ENCODE results near the gene THBS4. TPM values are rescaled to one million over a fixed set of nuclear protein-coding genes. Genes with fewer than 3 reads are reported as not detected.

THBS4 gene
- total and polyA plus RNA-seq, 2 experiments from 2014 or later = 0.43 to 0.70 TPM

GRCh38 chr5:80057921-80058320 is 22.8 kb downstream of the THBS4 start:
- DNase-seq = no peak
- Histone ChIP-seq H2AFZ (no peak overlapping the region), H3K4me2 (ENCODE audit: unreplicated experiment) (no peak overlapping the region), H4K20me1 (ENCODE audit: insufficient read depth) (no peaks in the 10 kb centered on the region), H3K4me3 (no peak overlapping the region), H3K79me2 (ENCODE audit: insufficient read depth) (no peaks in the 10 kb centered on the region), H3K4me1 (ENCODE audit: insufficient read depth) (no peaks in the 10 kb centered on the region), H3K27ac (no peak overlapping the region), H3K36me3 (ENCODE audit: low read depth) (no peaks in the 10 kb centered on the region), H3K27me3 (replicated peaks; ENCODE audit: insufficient read depth) (no peaks in the 10 kb centered on the region), H3K9me3 (ENCODE audit: low read depth) (no peaks in the 10 kb centered on the region), H3K9ac (no peak overlapping the region), H3K9me2 (ENCODE audit: insufficient read depth) (no peaks in the 10 kb centered on the region), H3F3A (ENCODE audit: insufficient read depth) (no peaks in the 10 kb centered on the region)
- in situ Hi-C loops (cut with MboI) = no loop called here
- WGBS, 2 experiments (ENCODE audit: low coverage in 1 of 2, low lambda C conversion rate in 2 of 2, missing lambda C conversion rate in 2 of 2) = 7 to 15% methylated on average over 2 of the region's 2 CpGs
- no peak for TF ChIP-seq EZH2 (IDR thresholded peaks at IDR 0.05; ENCODE audit: insufficient read depth, poor library complexity, severe bottlenecking)
- TF ChIP-seq EZH2phosphoT487 (IDR thresholded peaks at IDR 0.05; ENCODE audit: insufficient read depth, low read depth) = no peak

DNA sequence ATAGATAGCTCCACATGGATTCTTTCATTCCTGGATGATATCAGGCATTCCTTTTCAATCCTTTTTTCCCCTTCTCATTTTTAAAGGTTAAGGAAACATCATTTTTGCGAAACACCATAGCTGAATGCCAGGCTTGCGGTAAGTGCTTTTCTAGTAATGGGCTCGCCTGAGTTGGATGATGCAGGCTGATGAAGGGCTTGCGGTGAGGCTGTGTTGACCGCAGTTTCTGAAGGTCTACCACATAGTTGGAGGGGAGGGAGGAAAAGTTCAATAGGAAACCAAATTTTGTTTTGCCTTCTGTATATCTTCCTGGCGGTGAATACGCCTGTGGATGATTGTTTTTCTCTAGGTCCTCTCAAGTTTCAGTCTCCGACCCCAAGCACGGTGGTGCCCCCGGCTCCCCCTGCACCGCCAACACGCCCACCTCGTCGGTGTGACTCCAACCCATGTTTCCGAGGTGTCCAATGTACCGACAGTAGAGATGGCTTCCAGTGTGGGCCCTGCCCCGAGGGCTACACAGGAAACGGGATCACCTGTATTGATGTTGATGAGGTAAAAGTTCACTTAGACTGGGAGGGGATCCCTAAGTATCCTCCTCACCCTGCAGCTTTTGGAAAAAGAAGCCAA is 24.3 kb downstream of the THBS4 start:
- no peak overlapping the region for H3K9ac ChIP-seq
- H3K9me3 ChIP-seq (ENCODE audit: low read depth) = no peaks in the 10 kb centered on the region
- no peaks in the 10 kb centered on the region for H3K9me2 ChIP-seq (ENCODE audit: insufficient read depth)
- no peaks in the 10 kb centered on the region for H3K27me3 ChIP-seq (replicated peaks; ENCODE audit: insufficient read depth)
- in situ Hi-C loops (cut with MboI) = no loop called here
- H4K20me1 ChIP-seq (ENCODE audit: insufficient read depth) = no peaks in the 10 kb centered on the region
- H3K79me2 ChIP-seq (ENCODE audit: insufficient read depth) = no peaks in the 10 kb centered on the region
- H3K4me2 ChIP-seq (ENCODE audit: unreplicated experiment) = no peak overlapping the region
- H3F3A ChIP-seq (ENCODE audit: insufficient read depth) = no peaks in the 10 kb centered on the region
- H3K27ac ChIP-seq = no peak overlapping the region
- no peak overlapping the region for H2AFZ ChIP-seq
- WGBS, 2 experiments (ENCODE audit: low coverage in 1 of 2, low lambda C conversion rate in 2 of 2, missing lambda C conversion rate in 2 of 2) = 90 to 92% methylated on average over 18 of the region's 18 CpGs
- TF ChIP-seq EZH2phosphoT487 (IDR thresholded peaks at IDR 0.05; ENCODE audit: insufficient read depth, low read depth) = no peak
- no peak for TF ChIP-seq EZH2 (IDR thresholded peaks at IDR 0.05; ENCODE audit: insufficient read depth, poor library complexity, severe bottlenecking)
- no peaks in the 10 kb centered on the region for H3K36me3 ChIP-seq (ENCODE audit: low read depth)
- no peak overlapping the region for H3K4me3 ChIP-seq
- no peak for DNase-seq
- peaks cover 5% of the 10 kb centered on the region; the same call in 1 of the 2 replicates for H3K4me1 ChIP-seq (ENCODE audit: insufficient read depth)

- 35 to 46% methylated on average over 4 of the region's 4 CpGs for WGBS, 2 experiments (ENCODE audit: low coverage in 1 of 2, low lambda C conversion rate in 2 of 2, missing lambda C conversion rate in 2 of 2)
- Histone ChIP-seq H3K36me3 (ENCODE audit: low read depth) (no peaks in the 10 kb centered on the region), H4K20me1 (ENCODE audit: insufficient read depth) (no peaks in the 10 kb centered on the region), H3K9me3 (ENCODE audit: low read depth) (no peaks in the 10 kb centered on the region), H2AFZ (no peak overlapping the region), H3K79me2 (ENCODE audit: insufficient read depth) (no peaks in the 10 kb centered on the region), H3K9me2 (ENCODE audit: insufficient read depth) (no peaks in the 10 kb centered on the region), H3K9ac (no peak overlapping the region), H3F3A (ENCODE audit: insufficient read depth) (no peaks in the 10 kb centered on the region), H3K4me1 (ENCODE audit: insufficient read depth) (peaks cover 5% of the 10 kb centered on the region; the same call in 1 of the 2 replicates), H3K4me3 (no peak overlapping the region), H3K27me3 (replicated peaks; ENCODE audit: insufficient read depth) (no peaks in the 10 kb centered on the region), H3K27ac (no peak overlapping the region), H3K4me2 (ENCODE audit: unreplicated experiment) (no peak overlapping the region)
- no peak for DNase-seq
- no peak for TF ChIP-seq EZH2phosphoT487 (IDR thresholded peaks at IDR 0.05; ENCODE audit: insufficient read depth, low read depth)
- no peak for TF ChIP-seq EZH2 (IDR thresholded peaks at IDR 0.05; ENCODE audit: insufficient read depth, poor library complexity, severe bottlenecking)
- in situ Hi-C loops (cut with MboI) = no loop called here
Measured at GRCh38 chr5:80060966-80061365, 25.8 kb downstream of the THBS4 start.

GRCh38 chr5:80061547-80061946 is 26.4 kb downstream of the THBS4 start:
- H3K9me2 ChIP-seq (ENCODE audit: insufficient read depth) = no peaks in the 10 kb centered on the region
- H3K9ac ChIP-seq = no peak overlapping the region
- TF ChIP-seq EZH2phosphoT487 (IDR thresholded peaks at IDR 0.05; ENCODE audit: insufficient read depth, low read depth) (no peak), EZH2 (IDR thresholded peaks at IDR 0.05; ENCODE audit: insufficient read depth, poor library complexity, severe bottlenecking) (no peak)
- no peaks in the 10 kb centered on the region for H3K27me3 ChIP-seq (replicated peaks; ENCODE audit: insufficient read depth)
- H3K79me2 ChIP-seq (ENCODE audit: insufficient read depth) = no peaks in the 10 kb centered on the region
- H3K4me1 ChIP-seq (ENCODE audit: insufficient read depth) = peaks cover 5% of the 10 kb centered on the region; the same call in 1 of the 2 replicates
- no peak overlapping the region for H2AFZ ChIP-seq
- no peak overlapping the region for H3K4me3 ChIP-seq
- H3F3A ChIP-seq (ENCODE audit: insufficient read depth) = no peaks in the 10 kb centered on the region
- H3K27ac ChIP-seq = no peak overlapping the region
- in situ Hi-C loops (cut with MboI) = no loop called here
- no peaks in the 10 kb centered on the region for H3K36me3 ChIP-seq (ENCODE audit: low read depth)
- DNase-seq = no peak
- H4K20me1 ChIP-seq (ENCODE audit: insufficient read depth) = no peaks in the 10 kb centered on the region
- no peak overlapping the region for H3K4me2 ChIP-seq (ENCODE audit: unreplicated experiment)
- no peaks in the 10 kb centered on the region for H3K9me3 ChIP-seq (ENCODE audit: low read depth)
- WGBS, 2 experiments (ENCODE audit: low coverage in 1 of 2, low lambda C conversion rate in 2 of 2, missing lambda C conversion rate in 2 of 2) = 72% methylated on average over 4 of the region's 4 CpGs

GRCh38 chr5:80064124-80064523 is 29.0 kb downstream of the THBS4 start:
- Histone ChIP-seq H3K36me3 (ENCODE audit: low read depth) (no peaks in the 10 kb centered on the region), H4K20me1 (ENCODE audit: insufficient read depth) (no peaks in the 10 kb centered on the region), H2AFZ (no peak overlapping the region), H3K27ac (no peak overlapping the region), H3K79me2 (ENCODE audit: insufficient read depth) (no peaks in the 10 kb centered on the region), H3K9me2 (ENCODE audit: insufficient read depth) (no peaks in the 10 kb centered on the region), H3K9ac (no peak overlapping the region), H3K4me2 (ENCODE audit: unreplicated experiment) (no peak overlapping the region), H3K4me3 (no peak overlapping the region), H3K9me3 (ENCODE audit: low read depth) (no peaks in the 10 kb centered on the region), H3K4me1 (ENCODE audit: insufficient read depth) (peaks cover 5% of the 10 kb centered on the region; the same call in 1 of the 2 replicates), H3K27me3 (replicated peaks; ENCODE audit: insufficient read depth) (no peaks in the 10 kb centered on the region), H3F3A (ENCODE audit: insufficient read depth) (no peaks in the 10 kb centered on the region)
- TF ChIP-seq EZH2 (IDR thresholded peaks at IDR 0.05; ENCODE audit: insufficient read depth, poor library complexity, severe bottlenecking) = no peak
- peak; percentile 49 for DNase-seq
- in situ Hi-C loops (cut with MboI) = no loop called here
